ENCODE data around the gene AMPH. TPM values are rescaled to one million over a fixed set of nuclear protein-coding genes. Genes with fewer than 3 reads are reported as not detected.
A peak's percentile ranks its signal among the peaks of the same experiment; 100 is the strongest.

Gene AMPH
- total and polyA plus RNA-seq, 9 of the 15 experiments (the other 6 are each of a cell fraction or from before 2014, with no cell fraction given): 0.03 to 0.35 TPM; not detected in 7

DNA sequence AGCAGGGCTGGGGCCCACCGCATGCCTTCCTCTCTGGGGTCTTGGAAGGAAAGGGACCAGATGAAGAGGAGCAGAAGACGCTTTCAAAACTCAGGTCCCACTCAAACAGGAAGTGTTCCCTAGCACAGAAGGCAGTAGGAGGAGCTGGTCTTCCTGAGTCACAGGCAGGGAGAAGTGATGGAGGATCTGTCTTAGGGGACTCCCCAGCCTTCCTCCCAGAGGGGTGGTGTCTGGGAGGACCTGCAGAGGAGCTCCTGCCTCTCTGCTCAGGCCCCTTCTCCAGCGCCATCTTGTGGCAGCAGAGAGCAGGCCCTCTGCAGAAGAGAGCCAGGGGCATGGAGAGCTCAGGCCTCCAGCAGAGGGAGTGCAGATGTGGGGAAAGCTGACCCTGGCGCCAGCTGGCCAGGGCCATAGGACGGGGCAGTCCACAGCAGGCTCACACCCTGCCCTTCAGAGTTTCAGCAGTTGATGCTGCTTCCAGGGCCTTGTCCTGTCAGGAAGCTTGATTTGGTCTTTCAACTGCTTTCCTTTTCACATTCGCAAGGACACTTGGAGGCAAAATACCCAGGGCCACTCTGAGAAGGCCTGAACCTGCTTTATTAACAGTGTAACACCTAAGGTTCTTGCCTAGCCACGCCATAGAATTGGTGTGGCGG is 295.6 kb downstream of the AMPH start (continued):
- TF ChIP-seq, protein P1, sequence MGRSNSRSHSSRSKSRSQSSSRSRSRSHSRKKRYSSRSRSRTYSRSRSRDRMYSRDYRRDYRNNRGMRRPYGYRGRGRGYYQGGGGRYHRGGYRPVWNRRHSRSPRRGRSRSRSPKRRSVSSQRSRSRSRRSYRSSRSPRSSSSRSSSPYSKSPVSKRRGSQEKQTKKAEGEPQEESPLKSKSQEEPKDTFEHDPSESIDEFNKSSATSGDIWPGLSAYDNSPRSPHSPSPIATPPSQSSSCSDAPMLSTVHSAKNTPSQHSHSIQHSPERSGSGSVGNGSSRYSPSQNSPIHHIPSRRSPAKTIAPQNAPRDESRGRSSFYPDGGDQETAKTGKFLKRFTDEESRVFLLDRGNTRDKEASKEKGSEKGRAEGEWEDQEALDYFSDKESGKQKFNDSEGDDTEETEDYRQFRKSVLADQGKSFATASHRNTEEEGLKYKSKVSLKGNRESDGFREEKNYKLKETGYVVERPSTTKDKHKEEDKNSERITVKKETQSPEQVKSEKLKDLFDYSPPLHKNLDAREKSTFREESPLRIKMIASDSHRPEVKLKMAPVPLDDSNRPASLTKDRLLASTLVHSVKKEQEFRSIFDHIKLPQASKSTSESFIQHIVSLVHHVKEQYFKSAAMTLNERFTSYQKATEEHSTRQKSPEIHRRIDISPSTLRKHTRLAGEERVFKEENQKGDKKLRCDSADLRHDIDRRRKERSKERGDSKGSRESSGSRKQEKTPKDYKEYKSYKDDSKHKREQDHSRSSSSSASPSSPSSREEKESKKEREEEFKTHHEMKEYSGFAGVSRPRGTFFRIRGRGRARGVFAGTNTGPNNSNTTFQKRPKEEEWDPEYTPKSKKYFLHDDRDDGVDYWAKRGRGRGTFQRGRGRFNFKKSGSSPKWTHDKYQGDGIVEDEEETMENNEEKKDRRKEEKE (IDR thresholded peaks at IDR 0.05; ENCODE audit: borderline replicate concordance in 1 of 2, control insufficient read depth in 1 of 2, low read depth in 2 of 2, low read length in 1 of 2): 0 out of 4 replicates have a peak, but pooled peaks of 1 of the 2 experiments have one; percentile 53
- TF ChIP-seq, protein P2, sequence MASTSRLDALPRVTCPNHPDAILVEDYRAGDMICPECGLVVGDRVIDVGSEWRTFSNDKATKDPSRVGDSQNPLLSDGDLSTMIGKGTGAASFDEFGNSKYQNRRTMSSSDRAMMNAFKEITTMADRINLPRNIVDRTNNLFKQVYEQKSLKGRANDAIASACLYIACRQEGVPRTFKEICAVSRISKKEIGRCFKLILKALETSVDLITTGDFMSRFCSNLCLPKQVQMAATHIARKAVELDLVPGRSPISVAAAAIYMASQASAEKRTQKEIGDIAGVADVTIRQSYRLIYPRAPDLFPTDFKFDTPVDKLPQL (IDR thresholded peaks at IDR 0.05; ENCODE audit: extremely low read depth, insufficient read length): no peak
- TF ChIP-seq NRF1 (conservative IDR thresholded peaks at IDR 0.05 in 1 of 2, IDR thresholded peaks at IDR 0.05 in 1 of 2) (peak in 1 of 2 experiments; percentile 38; a peak in 1 of 4 replicates), ZNF41 (CRISPR knock-in tag; conservative IDR thresholded peaks at IDR 0.05) (peak; percentile 60; the same call in 1 of the 2 replicates), CEBPG (CRISPR knock-in tag; IDR thresholded peaks at IDR 0.05) (no peak), CEBPG (tag; conservative IDR thresholded peaks at IDR 0.05 in 1 of 2, IDR thresholded peaks at IDR 0.05 in 1 of 2) (no peak), TRIM28 (IDR thresholded peaks at IDR 0.05) (peak; percentile 71; the same call in 1 of the 2 replicates), KAT2B (IDR thresholded peaks at IDR 0.05; ENCODE audit: low read depth, low read length) (peak; percentile 90), ZNF695 (CRISPR knock-in tag; IDR thresholded peaks at IDR 0.05) (no peak), ARHGAP35 (IDR thresholded peaks at IDR 0.05; ENCODE audit: partially characterized antibody) (no peak), TOE1 (IDR thresholded peaks at IDR 0.05; ENCODE audit: borderline replicate concordance) (peak; percentile 74; the same call in 1 of the 2 replicates), TOE1 (CRISPR knock-in tag; IDR thresholded peaks at IDR 0.05; ENCODE audit: borderline replicate concordance, low read depth) (no peak), ZNF431 (CRISPR knock-in tag; IDR thresholded peaks at IDR 0.05) (0 out of 2 replicates have a peak, but pooled peaks have one; percentile 43)
- TF ChIP-seq, protein P3, sequence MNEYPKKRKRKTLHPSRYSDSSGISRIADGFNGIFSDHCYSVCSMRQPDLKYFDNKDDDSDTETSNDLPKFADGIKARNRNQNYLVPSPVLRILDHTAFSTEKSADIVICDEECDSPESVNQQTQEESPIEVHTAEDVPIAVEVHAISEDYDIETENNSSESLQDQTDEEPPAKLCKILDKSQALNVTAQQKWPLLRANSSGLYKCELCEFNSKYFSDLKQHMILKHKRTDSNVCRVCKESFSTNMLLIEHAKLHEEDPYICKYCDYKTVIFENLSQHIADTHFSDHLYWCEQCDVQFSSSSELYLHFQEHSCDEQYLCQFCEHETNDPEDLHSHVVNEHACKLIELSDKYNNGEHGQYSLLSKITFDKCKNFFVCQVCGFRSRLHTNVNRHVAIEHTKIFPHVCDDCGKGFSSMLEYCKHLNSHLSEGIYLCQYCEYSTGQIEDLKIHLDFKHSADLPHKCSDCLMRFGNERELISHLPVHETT (CRISPR knock-in tag; conservative IDR thresholded peaks at IDR 0.05 in 1 of 2, IDR thresholded peaks at IDR 0.05 in 1 of 2): peak in 1 of 2 experiments; percentile 80; a peak in 2 of 4 replicates
- TF ChIP-seq, protein P4, sequence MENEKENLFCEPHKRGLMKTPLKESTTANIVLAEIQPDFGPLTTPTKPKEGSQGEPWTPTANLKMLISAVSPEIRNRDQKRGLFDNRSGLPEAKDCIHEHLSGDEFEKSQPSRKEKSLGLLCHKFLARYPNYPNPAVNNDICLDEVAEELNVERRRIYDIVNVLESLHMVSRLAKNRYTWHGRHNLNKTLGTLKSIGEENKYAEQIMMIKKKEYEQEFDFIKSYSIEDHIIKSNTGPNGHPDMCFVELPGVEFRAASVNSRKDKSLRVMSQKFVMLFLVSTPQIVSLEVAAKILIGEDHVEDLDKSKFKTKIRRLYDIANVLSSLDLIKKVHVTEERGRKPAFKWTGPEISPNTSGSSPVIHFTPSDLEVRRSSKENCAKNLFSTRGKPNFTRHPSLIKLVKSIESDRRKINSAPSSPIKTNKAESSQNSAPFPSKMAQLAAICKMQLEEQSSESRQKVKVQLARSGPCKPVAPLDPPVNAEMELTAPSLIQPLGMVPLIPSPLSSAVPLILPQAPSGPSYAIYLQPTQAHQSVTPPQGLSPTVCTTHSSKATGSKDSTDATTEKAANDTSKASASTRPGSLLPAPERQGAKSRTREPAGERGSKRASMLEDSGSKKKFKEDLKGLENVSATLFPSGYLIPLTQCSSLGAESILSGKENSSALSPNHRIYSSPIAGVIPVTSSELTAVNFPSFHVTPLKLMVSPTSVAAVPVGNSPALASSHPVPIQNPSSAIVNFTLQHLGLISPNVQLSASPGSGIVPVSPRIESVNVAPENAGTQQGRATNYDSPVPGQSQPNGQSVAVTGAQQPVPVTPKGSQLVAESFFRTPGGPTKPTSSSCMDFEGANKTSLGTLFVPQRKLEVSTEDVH (IDR thresholded peaks at IDR 0.05; ENCODE audit: low read depth, partially characterized antibody): no peak
- TF ChIP-seq, protein P5, sequence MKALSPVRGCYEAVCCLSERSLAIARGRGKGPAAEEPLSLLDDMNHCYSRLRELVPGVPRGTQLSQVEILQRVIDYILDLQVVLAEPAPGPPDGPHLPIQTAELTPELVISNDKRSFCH (CRISPR knock-in tag; IDR thresholded peaks at IDR 0.05): no peak
- TF ChIP-seq, protein P5 (tag; IDR thresholded peaks at IDR 0.05): peak; percentile 69; the same call in 1 of the 2 replicates

All from K562 (cell line).